ENCODE results near the gene TVP23A.
"Not testable (repeated sequence)": the region's sequence is repeated elsewhere in the genome, so short reads cannot be mapped to it uniquely, and the experiment has no call there.

The TVP23A gene

GRCh38 chr16:10744370-10745030, 74.1 kb downstream of the TVP23A start:
- peak; percentile 24 for DNase-seq

DNA sequence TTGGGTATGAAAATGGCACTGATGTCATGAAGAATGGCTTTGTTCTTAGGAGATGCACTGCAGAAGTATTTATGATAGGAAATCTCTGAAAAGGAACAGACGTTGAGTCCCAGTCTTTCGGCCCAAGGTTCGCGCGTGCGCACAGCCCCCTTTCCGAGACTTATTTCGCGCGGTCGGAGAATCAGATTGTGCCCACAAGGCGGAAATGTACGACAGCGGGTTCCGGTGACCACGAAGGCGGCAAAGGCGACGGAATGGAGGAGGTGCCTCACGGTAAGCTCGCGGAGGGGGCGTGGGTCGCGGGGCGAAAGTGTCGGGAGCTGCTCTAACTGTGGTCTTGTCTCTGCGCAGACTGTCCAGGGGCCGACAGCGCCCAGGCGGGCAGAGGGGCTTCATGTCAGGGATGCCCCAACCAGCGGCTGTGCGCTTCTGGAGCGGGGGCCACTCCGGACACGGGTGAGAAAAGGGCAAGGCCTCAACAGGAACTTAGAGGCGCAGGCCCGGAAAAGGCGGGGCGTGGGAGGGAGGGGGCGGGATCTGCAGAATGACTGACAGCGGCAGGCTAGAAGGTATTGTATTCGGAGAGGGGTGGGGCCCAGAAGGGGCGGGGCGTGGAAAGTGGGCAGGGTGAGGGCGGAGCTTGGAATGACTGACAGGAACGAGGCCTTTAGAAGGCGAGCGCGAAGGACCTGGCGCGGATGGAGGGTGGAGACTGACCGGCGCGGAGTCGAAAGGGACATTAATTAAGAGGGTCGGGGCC, 74.8 kb downstream of the TVP23A start, which contains the start of gene NUBP1:
TSS of gene NUBP1 (plus strand) at position 233 of the 760 bp plus-strand sequence. CDS start at position 255, 22 bp downstream.
- peak; percentile 93 for DNase-seq

- DNase-seq, result no peak
These were observed 75.4 kb downstream of the TVP23A start for GRCh38 chr16:10743227-10743609.

DNA sequence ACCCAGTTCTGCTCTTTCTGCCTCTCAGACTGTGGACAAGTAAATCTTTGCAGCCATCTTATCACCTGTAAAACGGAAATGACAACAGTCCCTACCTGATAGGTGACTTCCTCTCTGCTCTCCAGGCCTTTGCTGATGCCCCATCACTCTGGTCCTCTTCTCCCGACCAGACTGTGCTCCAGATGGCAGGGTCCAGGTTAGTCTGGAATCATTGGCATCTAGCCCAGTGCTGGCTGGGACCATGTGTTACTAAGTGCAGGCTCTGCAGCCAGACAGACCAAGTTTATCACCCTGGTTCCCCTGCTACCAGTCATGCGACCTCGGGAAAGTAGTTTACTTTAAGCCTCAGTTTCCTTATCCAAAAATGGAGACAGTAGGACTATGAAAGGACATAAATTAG, 76.8 kb downstream of the TVP23A start:
- DNase-seq, result no peak

GRCh38 chr16:10741249-10741648, 77.3 kb downstream of the TVP23A start:
- DNase-seq, result not testable (repeated sequence)

GRCh38 chr16:10740845-10741208, 77.8 kb downstream of the TVP23A start:
- DNase-seq, result no peak

DNA sequence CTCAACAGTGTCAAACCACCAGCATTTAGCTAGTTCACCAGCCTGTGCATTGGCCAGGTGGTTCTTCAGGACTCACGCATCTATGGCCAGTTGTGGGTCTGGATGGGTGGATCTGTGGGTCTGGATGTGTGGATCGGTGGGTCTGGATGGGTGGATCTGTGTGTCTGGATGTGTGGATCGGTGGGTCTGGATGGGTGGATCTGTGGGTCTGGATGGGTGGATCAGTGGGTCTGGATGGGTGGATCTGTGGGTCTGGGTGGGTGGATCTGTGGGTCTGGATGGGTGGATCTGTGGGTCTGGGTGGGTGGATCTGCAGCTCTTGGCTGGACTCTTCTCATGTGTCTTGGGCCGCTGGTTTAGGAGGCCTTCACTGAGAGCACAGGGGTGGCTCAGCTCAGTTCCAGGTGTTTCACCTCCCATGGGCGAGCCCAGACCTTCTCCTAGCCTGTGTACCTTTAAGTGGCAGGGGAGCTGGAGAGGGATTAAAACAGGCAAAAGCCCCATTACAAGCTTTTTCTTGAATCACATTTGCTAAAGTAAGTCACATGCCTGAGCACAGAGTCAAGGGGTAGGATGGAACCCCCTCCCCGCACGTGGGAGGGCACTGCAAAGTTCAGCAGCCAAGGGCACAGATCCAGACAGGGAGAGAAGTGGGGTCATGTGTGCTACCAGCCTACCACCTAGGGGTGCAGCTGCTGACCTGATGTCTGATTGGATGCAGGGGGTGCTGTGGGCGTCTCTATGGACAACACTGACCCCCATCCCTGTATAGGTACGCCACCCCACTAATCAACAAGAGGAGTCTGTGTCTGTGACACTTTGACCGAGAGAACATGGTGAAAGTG, 78.4 kb downstream of the TVP23A start:
- no peak for DNase-seq

DNA sequence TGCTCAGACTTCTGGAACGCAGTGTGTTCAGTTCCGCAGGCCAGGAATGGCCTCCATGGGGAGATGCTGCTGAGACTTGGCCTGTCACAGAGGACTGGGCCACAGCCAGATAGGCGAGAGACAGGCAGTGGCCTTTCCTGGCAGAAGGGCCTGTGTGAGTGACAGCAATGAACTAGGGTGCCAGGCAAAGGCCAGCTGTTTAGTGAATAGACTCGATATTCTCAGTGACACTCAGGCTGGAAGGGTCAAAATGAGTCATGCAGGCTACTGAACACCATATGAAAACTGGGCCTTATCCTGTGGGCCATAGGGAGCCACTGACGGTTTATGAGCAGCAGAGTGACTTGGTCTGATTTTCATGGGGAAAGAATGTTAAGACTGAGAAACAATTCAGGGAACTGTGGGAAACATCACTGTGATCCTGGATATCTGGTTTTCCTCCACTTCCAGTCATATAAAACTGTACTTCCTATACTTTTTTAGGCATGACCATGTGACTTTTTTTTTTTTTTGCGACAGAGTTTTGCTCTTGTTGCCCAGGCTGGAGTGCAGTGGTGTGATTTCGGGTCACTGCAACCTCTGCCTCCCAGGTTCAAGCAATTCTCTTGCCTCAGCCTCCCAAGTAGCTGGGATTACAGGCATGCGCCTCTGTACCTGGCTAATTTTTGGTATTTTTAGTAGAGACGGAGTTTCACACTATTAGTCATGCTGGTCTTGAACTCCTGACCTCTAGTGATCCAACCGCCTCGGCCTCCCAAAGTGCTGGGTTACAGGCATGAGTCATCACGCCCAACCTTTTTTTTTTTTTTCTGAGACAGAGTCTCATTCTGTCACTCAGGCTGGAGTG, 80.1 kb downstream of the TVP23A start:
- DNase-seq, result no peak

- peak; percentile 67 for DNase-seq
These were observed 81.4 kb downstream of the TVP23A start for GRCh38 chr16:10737068-10737625.

- no peak for DNase-seq
These were observed 86.8 kb downstream of the TVP23A start for GRCh38 chr16:10731790-10732189.

- no peak for DNase-seq
These were observed 89.2 kb downstream of the TVP23A start for GRCh38 chr16:10729104-10730048.

DNA sequence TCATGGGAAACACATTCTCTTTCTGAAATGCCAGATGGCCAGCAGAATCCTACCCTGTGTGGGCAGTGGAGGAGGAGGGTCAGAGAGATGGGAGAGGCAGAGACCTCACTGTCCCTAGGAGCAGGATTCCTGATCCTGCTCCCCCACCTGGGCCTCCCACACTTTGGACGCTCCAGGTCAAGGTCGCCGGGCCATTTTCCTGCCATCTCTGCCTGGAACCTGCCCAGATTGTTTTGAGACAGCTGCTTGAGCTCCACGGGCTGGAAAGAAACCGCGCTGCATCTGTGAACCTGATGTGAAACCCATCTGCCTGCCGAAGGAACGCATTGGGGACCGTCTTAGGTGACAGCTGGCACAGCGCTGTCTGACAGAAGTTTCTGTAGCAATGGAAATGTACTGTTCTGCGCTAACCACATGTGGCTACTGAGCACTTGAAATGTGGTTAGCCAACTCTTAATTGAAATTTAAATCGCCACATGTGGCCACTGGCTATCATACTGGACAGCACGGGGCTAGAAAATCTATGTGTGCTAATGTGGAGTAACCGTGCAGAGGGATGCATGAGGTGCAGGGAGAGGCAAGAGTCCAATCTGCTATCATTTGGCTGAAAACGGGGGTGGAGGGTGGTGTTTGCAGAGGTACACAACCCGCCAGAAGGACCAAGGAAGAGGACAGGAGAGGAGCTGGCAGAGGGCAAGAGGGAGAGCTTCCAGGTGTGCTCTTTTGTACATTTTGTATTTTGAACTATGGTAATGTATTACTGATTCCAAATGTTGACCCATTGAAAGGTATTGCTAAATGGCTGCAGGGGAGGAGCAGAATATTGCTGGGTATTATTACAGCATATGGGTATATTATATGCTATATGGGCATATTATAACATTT, 90.3 kb downstream of the TVP23A start:
- DNase-seq, result no peak
